SK-N-SH (cell line): Measurements from ENCODE around the gene POTEJ.
"Not testable (repeated sequence)": the region's sequence is repeated elsewhere in the genome, so short reads cannot be mapped to it uniquely, and the experiment has no call there.

ENCODE experiments used
- CTCF ChIP-seq: fragments of 200-600 bp; sonication (generic); IDR thresholded peaks from 2 replicates; pipeline ENCODE4 v1.6.1; 2017; ENCODE audit warnings: antibody characterized with exemption, mild to moderate bottlenecking, moderate library complexity
- EP300 ChIP-seq, 2 experiments: IDR thresholded peaks; 2 replicates each; pipeline versions ENCODE4 v1.4.0 to v1.6.1; 2012; ENCODE audit warnings: borderline replicate concordance in 1 of 2, low read depth in 1 of 2, low read length in 1 of 2
- RAD21 ChIP-seq: IDR thresholded peaks from 2 replicates; pipeline ENCODE4 v1.6.1; 2012; ENCODE audit warnings: mild to moderate bottlenecking, low read length

- not testable (repeated sequence) for TF ChIP-seq RAD21; CTCF; EP300 (IDR thresholded peaks at IDR 0.05; ENCODE audit: borderline replicate concordance in 1 of 2, low read depth in 1 of 2, low read length in 1 of 2)
Measured at GRCh38 chr2:130574230-130574629, 37.0 kb upstream of the POTEJ start.
